Chondrocyte (in vitro differentiated cells): ENCODE measurements around the gene RNF213. TPM values are rescaled to one million over a fixed set of nuclear protein-coding genes. Genes with fewer than 3 reads are reported as not detected.

Experiments used
- DNase-seq: peaks from one replicate; pipeline ENCODE4 v3.0.0; 2021; ENCODE audit warnings: mixed read lengths, low spot score
- H3K27ac Mint-ChIP-seq: one replicate; pipeline ENCODE4 v1.8.0; 2021; ENCODE audit warnings: mild to moderate bottlenecking, moderate library complexity, mixed read lengths; ENCODE audit not compliant: unreplicated experiment
- H3K27me3 Mint-ChIP-seq: 2 replicates; pipeline ENCODE4 v1.8.0; 2021; ENCODE audit warnings: low read depth, mixed read lengths
- H3K36me3 Mint-ChIP-seq: 2 replicates; pipeline ENCODE4 v1.8.0; 2021; ENCODE audit warnings: low read depth, mixed read lengths
- H3K4me1 Mint-ChIP-seq: 2 replicates; pipeline ENCODE4 v1.8.0; 2021; ENCODE audit warnings: low read depth, mild to moderate bottlenecking, mixed read lengths
- H3K4me3 Mint-ChIP-seq: one replicate; pipeline ENCODE4 v1.8.0; 2021; ENCODE audit warnings: mild to moderate bottlenecking, moderate library complexity, mixed read lengths; ENCODE audit not compliant: unreplicated experiment
- H3K9me3 Mint-ChIP-seq: 2 replicates; pipeline ENCODE4 v1.8.0; 2021; ENCODE audit warnings: low read depth, mixed read lengths
- CTCF ChIP-seq: fragments of 200-600 bp; sonication (generic); IDR thresholded peaks from 2 replicates; pipeline ENCODE4 v1.5.0; 2021; ENCODE audit warnings: antibody characterized with exemption, mild to moderate bottlenecking, moderate library complexity
- total RNA-seq: library from RNA; stranded (reverse); gene quantifications from 3 replicates; pipeline ENCODE4 v1.2.1, GENCODE V29; 2021

RNF213 gene
- total RNA-seq, 1 donor from 2014 or later, result 73.2 TPM

GRCh38 chr17:80287038-80287437, 26.4 kb downstream of the RNF213 start:
- no peak for DNase-seq
- Mint-ChIP-seq H3K4me1 (no peaks in the 10 kb centered on the region), H3K27ac (no peak overlapping the region), H3K9me3 (no peaks in the 10 kb centered on the region), H3K27me3 (no peaks in the 10 kb centered on the region), H3K36me3 (peaks cover 24% of the 10 kb centered on the region), H3K4me3 (no peak overlapping the region)
- TF ChIP-seq CTCF, result no peak

GRCh38 chr17:80287806-80288567, 27.3 kb downstream of the RNF213 start:
- Mint-ChIP-seq H3K4me1 (no peaks in the 10 kb centered on the region), H3K27ac (no peak overlapping the region), H3K27me3 (no peaks in the 10 kb centered on the region), H3K9me3 (no peaks in the 10 kb centered on the region), H3K36me3 (peaks cover 28% of the 10 kb centered on the region), H3K4me3 (no peak overlapping the region)
- no peak for DNase-seq
- TF ChIP-seq CTCF, result no peak

- no peak for DNase-seq
- Mint-ChIP-seq H3K36me3 (peaks cover 32% of the 10 kb centered on the region), H3K27me3 (no peaks in the 10 kb centered on the region), H3K4me1 (no peaks in the 10 kb centered on the region), H3K4me3 (no peak overlapping the region), H3K9me3 (no peaks in the 10 kb centered on the region), H3K27ac (no peak overlapping the region)
- no peak for TF ChIP-seq CTCF
Measured at GRCh38 chr17:80289616-80290015, 29.0 kb downstream of the RNF213 start.

- Mint-ChIP-seq H3K9me3 (no peaks in the 10 kb centered on the region), H3K27ac (no peak overlapping the region), H3K27me3 (no peaks in the 10 kb centered on the region), H3K36me3 (peaks cover 34% of the 10 kb centered on the region), H3K4me1 (no peaks in the 10 kb centered on the region), H3K4me3 (no peak overlapping the region)
- DNase-seq, result peak; percentile 68
- no peak for TF ChIP-seq CTCF
Measured at GRCh38 chr17:80290156-80290555, 29.5 kb downstream of the RNF213 start.

- no peak for TF ChIP-seq CTCF
- DNase-seq, result no peak
- no peak overlapping the region for H3K27ac Mint-ChIP-seq
- no peaks in the 10 kb centered on the region for H3K4me1 Mint-ChIP-seq
- no peaks in the 10 kb centered on the region for H3K9me3 Mint-ChIP-seq
- no peak overlapping the region for H3K4me3 Mint-ChIP-seq
- no peaks in the 10 kb centered on the region for H3K27me3 Mint-ChIP-seq
- H3K36me3 Mint-ChIP-seq, result peaks cover 39% of the 10 kb centered on the region
Measured at GRCh38 chr17:80291260-80291659, 30.6 kb downstream of the RNF213 start.
